PC-9 (cell line): Measurements from ENCODE around the gene PTPRM.

ENCODE experiments used
- CTCF ChIP-seq: fragments of 200-600 bp; sonication (generic); conservative IDR thresholded peaks from 2 replicates; pipeline ENCODE4 v1.6.1; 2017; ENCODE audit warnings: mixed run types, antibody characterized with exemption, mild to moderate bottlenecking, moderate library complexity
- EZH2 ChIP-seq: fragments of 200-600 bp; sonication (generic); IDR thresholded peaks from 2 replicates; pipeline ENCODE4 v1.8.0; 2017; ENCODE audit warnings: antibody characterized with exemption, low read depth

- TF ChIP-seq CTCF, result no peak
- no peak for TF ChIP-seq EZH2
Observed at GRCh38 chr18:8341481-8342230, 774.5 kb downstream of the PTPRM start.
